Progenitor cell of endocrine pancreas (in vitro differentiated cells): ENCODE data around the gene FMC1. TPM values are rescaled to one million over a fixed set of nuclear protein-coding genes. Genes with fewer than 3 reads are reported as not detected.
A peak's percentile ranks its signal among the peaks of the same experiment; 100 is the strongest.

ENCODE experiments used
- DNase-seq: peaks from one replicate; pipeline ENCODE4 v3.0.0; 2021; ENCODE audit warnings: low spot score; ENCODE audit not compliant: unreplicated experiment
- H3K27ac Mint-ChIP-seq: 2 replicates; pipeline ENCODE4 v1.8.0; 2021; ENCODE audit warnings: mild to moderate bottlenecking, moderate library complexity, mixed read lengths
- H3K27me3 Mint-ChIP-seq: 2 replicates; pipeline ENCODE4 v1.8.0; 2021; ENCODE audit warnings: mixed read lengths
- H3K36me3 Mint-ChIP-seq: 2 replicates; pipeline ENCODE4 v1.8.0; 2022; ENCODE audit warnings: mixed read lengths; ENCODE audit not compliant: insufficient read depth
- H3K4me1 Mint-ChIP-seq: 2 replicates; pipeline ENCODE4 v1.8.0; 2021; ENCODE audit warnings: low read depth, mixed read lengths
- H3K4me3 Mint-ChIP-seq: 2 replicates; pipeline ENCODE4 v1.8.0; 2021; ENCODE audit warnings: low read depth, mild to moderate bottlenecking, moderate library complexity, mixed read lengths
- H3K9me3 Mint-ChIP-seq: 2 replicates; pipeline ENCODE4 v1.8.0; 2021; ENCODE audit warnings: low read depth, mixed read lengths
- total RNA-seq: library from RNA; stranded (reverse); gene quantifications from 2 replicates; pipeline ENCODE4 v1.2.1, GENCODE V29; 2021
- TF ChIP-seq, protein P1 (sequence below): fragments of 200-600 bp; sonication (generic); IDR thresholded peaks from one replicate; pipeline ENCODE4 v1.5.0; 2021; ENCODE audit warnings: antibody characterized with exemption, mild to moderate bottlenecking; ENCODE audit not compliant: unreplicated experiment

Gene FMC1
- total RNA-seq, 1 donor from 2014 or later, result 17.9 TPM

DNA sequence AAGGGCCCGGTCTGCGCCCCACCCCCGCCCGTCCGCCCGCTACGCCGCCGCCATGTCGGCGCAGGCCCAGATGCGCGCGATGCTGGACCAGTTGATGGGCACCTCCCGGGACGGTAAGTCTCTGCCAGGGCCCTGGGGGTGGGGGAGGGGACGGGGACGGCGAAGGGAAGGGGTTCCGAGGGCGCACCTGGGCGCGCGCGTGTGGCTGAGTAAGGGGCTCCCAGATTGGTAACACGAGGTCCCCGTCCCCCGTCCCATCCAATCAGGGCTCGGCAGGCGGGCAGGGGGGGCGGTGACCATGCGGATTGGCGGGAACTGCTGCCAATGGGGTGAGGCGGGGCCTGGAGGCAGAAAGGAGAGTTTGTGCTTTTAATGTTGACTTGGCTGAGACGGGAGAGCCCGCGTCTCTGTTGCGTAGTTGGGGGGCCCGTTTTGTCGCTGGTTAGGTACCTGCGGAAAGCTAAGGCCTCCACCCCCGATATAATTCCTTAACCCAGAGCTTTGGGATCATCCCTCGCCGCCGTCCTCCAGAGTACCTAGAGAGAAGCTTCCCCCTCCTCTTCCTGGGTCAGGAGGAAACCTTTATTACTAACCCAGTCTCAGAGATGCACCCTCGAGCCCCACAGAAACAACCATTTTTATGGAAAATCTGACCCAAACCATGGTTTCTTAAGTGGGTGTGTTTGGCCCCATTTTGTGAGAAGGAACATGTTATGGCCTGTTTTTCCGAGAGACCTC lies 19.2 kb downstream of the FMC1 start:
- peak; percentile 99 for DNase-seq
- Mint-ChIP-seq H3K27me3 (no peaks in the 10 kb centered on the region), H3K9me3 (no peaks in the 10 kb centered on the region), H3K4me3 (peak overlapping the region; percentile 97), H3K27ac (peak overlapping the region; percentile 99), H3K36me3 (peaks cover 14% of the 10 kb centered on the region), H3K4me1 (peaks cover 23% of the 10 kb centered on the region)
- TF ChIP-seq, protein P1, sequence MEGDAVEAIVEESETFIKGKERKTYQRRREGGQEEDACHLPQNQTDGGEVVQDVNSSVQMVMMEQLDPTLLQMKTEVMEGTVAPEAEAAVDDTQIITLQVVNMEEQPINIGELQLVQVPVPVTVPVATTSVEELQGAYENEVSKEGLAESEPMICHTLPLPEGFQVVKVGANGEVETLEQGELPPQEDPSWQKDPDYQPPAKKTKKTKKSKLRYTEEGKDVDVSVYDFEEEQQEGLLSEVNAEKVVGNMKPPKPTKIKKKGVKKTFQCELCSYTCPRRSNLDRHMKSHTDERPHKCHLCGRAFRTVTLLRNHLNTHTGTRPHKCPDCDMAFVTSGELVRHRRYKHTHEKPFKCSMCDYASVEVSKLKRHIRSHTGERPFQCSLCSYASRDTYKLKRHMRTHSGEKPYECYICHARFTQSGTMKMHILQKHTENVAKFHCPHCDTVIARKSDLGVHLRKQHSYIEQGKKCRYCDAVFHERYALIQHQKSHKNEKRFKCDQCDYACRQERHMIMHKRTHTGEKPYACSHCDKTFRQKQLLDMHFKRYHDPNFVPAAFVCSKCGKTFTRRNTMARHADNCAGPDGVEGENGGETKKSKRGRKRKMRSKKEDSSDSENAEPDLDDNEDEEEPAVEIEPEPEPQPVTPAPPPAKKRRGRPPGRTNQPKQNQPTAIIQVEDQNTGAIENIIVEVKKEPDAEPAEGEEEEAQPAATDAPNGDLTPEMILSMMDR, result no peak

DNA sequence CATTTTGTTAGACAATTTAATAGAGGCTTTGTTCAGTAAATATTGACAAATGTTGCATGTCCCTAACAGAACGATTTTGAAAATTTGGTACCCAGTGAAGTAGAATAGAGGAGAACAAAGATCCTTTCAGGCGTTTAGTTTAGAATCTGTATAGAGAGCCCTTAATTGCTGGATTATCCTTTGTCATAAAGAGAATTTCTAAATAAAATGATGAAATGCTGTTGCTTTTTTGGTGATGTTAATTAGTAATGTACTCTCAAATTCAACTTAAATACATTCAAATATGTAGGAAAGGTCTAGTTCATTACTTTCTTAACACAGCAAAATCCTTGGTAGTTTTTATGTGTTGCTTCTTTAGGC lies 19.8 kb downstream of the FMC1 start:
- peaks cover 23% of the 10 kb centered on the region for H3K4me1 Mint-ChIP-seq

DNA sequence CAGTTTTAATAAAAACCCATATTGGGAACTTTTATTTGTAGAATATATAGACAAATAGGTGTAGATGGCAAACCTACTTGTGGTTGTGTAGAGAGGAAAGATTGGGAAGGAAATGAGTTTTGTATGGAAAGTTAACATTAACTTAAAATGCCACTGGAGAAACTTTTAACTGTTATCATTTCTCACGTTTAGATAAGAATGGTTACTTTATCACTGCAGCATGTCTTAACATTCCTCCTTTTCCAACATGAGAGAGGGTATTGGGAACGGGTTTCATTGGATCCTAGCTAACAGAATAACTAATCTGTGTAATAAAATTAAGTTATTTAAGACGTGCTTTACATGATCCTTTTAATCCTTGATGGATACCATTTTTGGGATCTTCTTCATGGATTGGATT lies 20.4 kb downstream of the FMC1 start:
- H3K27me3 Mint-ChIP-seq, result no peaks in the 10 kb centered on the region
- no peak for DNase-seq
- peaks cover 14% of the 10 kb centered on the region for H3K36me3 Mint-ChIP-seq
- no peaks in the 10 kb centered on the region for H3K9me3 Mint-ChIP-seq
- peaks cover 23% of the 10 kb centered on the region for H3K4me1 Mint-ChIP-seq
- TF ChIP-seq, protein P1, result no peak
- peak overlapping the region; percentile 99 for H3K27ac Mint-ChIP-seq
- H3K4me3 Mint-ChIP-seq, result peak overlapping the region; percentile 97

More for the DNA sequence above, 19.8 kb downstream of the FMC1 start:
- H3K36me3 Mint-ChIP-seq, result peaks cover 13% of the 10 kb centered on the region
- DNase-seq, result no peak
- no peaks in the 10 kb centered on the region for H3K9me3 Mint-ChIP-seq
- TF ChIP-seq, protein P1, result no peak
- no peaks in the 10 kb centered on the region for H3K27me3 Mint-ChIP-seq
- H3K27ac Mint-ChIP-seq, result peak overlapping the region; percentile 99
- peak overlapping the region; percentile 97 for H3K4me3 Mint-ChIP-seq

DNA sequence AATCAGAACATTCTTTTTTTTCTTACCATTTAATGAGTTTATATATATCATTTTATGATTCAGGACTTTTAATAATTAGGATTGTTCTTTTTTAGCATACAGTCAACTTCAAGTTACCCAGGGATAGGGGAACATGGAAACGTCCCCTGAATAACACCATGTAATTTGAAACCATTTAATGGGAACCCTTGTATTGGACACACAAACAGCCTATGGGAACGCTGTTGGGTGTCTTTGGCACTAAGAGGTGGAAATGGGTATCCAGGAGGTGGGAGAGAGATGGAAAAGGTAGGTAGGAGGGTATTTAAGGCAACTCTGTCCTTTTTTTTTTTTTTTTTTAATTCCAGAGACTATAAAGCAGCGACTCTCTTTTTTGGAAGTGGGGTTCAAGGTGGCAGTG lies 21.2 kb downstream of the FMC1 start:
- TF ChIP-seq, protein P1, result no peak
- Mint-ChIP-seq H3K27ac (no peak overlapping the region), H3K27me3 (no peaks in the 10 kb centered on the region), H3K36me3 (peaks cover 13% of the 10 kb centered on the region), H3K4me1 (peaks cover 23% of the 10 kb centered on the region), H3K4me3 (no peak overlapping the region), H3K9me3 (no peaks in the 10 kb centered on the region)
- DNase-seq, result no peak

DNA sequence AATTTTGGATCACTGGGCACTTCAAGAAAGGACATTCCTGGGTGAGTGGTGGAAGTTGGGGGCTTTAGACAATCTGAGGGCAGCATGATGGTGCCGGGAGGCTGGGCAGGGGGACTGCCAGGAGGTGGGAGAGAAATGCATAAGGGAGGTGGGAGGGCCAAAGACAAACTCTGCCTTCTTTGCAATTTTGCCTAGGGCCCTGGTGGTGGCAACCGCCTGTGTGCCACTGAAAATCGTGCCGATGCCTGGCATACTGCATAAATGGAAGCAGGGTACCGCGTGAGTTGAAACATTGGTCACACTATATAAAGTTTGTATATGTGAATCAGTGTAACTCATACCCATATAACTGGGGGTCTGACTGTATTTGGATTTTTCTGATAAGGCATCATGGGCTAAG lies 21.8 kb downstream of the FMC1 start:
- Mint-ChIP-seq H3K4me3 (peak overlapping the region; percentile 37), H3K9me3 (no peaks in the 10 kb centered on the region), H3K4me1 (peaks cover 23% of the 10 kb centered on the region), H3K27me3 (no peaks in the 10 kb centered on the region), H3K36me3 (peaks cover 15% of the 10 kb centered on the region), H3K27ac (peak overlapping the region; percentile 6)
- no peak for DNase-seq
- TF ChIP-seq, protein P1, result no peak
